GM12891 (cell line): Measurements from ENCODE around the gene ANKRD7.

Experiments
- POLR2A ChIP-seq: IDR thresholded peaks from 2 replicates; pipeline ENCODE4 v1.6.1; 2011; ENCODE audit warnings: low read depth, low read length, control low read depth
- POLR2AphosphoS5 ChIP-seq: IDR thresholded peaks from 2 replicates; pipeline ENCODE4 v1.6.1; 2011; ENCODE audit warnings: low read depth, low read length, control low read depth
- POU2F2 ChIP-seq: IDR thresholded peaks from 2 replicates; pipeline ENCODE4 v1.6.1; 2011; ENCODE audit warnings: low read depth, mild to moderate bottlenecking, control low read depth, low read length, moderate library complexity
- TAF1 ChIP-seq: IDR thresholded peaks from 2 replicates; pipeline ENCODE4 v1.6.1; 2011; ENCODE audit warnings: low read depth, low read length, control low read depth

GRCh38 chr7:118289476-118289875 is 65.0 kb downstream of the ANKRD7 start:
- TF ChIP-seq TAF1 (no peak), POLR2A (no peak), POLR2AphosphoS5 (no peak), POU2F2 (no peak)
